Spleen (tissue), 7 donors: ENCODE data around the gene BANF2.

ENCODE experiments used
- CTCF ChIP-seq, 11 experiments: fragments of 200-600 bp in 7 of 11; fragments of 450-650 bp in 4 of 11; sonication (generic) in 4 of 11; IDR thresholded peaks in 8 of 11; conservative IDR thresholded peaks in 3 of 11; 1 replicate in 7 of 11; 2 replicates in 4 of 11; pipeline versions ENCODE4 v1.4.0 to v1.8.0; 2016 to 2021; ENCODE audit warnings: antibody characterized with exemption in 11 of 11, inconsistent platforms in 4 of 11, mild to moderate bottlenecking in 1 of 11
- POLR2A ChIP-seq, 3 donors: fragments of 450-650 bp; IDR thresholded peaks; one replicate each; pipeline ENCODE4 v1.5.1; 2017; ENCODE audit warnings: antibody characterized with exemption in 3 of 3, mild to moderate bottlenecking in 1 of 3
- POLR2AphosphoS5 ChIP-seq, 3 donors: sonication (generic); formaldehyde crosslinking; IDR thresholded peaks; one replicate each; pipeline ENCODE4 v1.5.1; 2017; ENCODE audit warnings: antibody characterized with exemption in 3 of 3
- donor health status: DM: no; HTN: no; CAD: no; lungs with moderate emphysema.
- donor health status: DM: no; HTN: no; CAD: no.
- donor health status: DM: no; HTN: no; CAD: no.

GRCh38 chr20:17741220-17741619, 41.5 kb downstream of the BANF2 start:
- TF ChIP-seq CTCF (IDR thresholded peaks at IDR 0.05 in 8 of 11, conservative IDR thresholded peaks at IDR 0.05 in 3 of 11) (no peak), POLR2A (IDR thresholded peaks at IDR 0.05) (no peak), POLR2AphosphoS5 (IDR thresholded peaks at IDR 0.05) (no peak)
